HCT116 (cell line): Measurements from ENCODE around the gene CAMKMT. TPM values are rescaled to one million over a fixed set of nuclear protein-coding genes. Genes with fewer than 3 reads are reported as not detected.

Experiments used
- ATAC-seq: fragments of 200-7000 bp; cut with Tn5 transposase; 2 replicates; pipeline ENCODE4 v1.9.1; 2020; ENCODE audit warnings: mild to moderate bottlenecking, moderate library complexity
- BruUV-seq: library from RNA; stranded (reverse); fragments of 400-500 nt; replicated peaks from 2 replicates; lab custom pipeline; 2021; lab: Mats Ljungman, UMichigan
- CTCF ChIA-PET: fragments of 300-600 bp; sonication (Branson Sonifier 250); formaldehyde crosslinking; loops from one replicate; lab custom pipeline; 2021; ENCODE audit warnings: antibody characterized with exemption; lab: Charles Lee
- POLR2A ChIA-PET: fragments of 300-600, 350-600 bp; sonication (Branson Sonifier 250); formaldehyde crosslinking; loops from one replicate; lab custom pipeline; 2021; ENCODE audit warnings: antibody characterized with exemption; lab: Charles Lee
- RAD21 ChIA-PET, 2 experiments: fragments of 300-600 bp; sonication (Branson Sonifier 250); formaldehyde crosslinking; loops; one replicate each; lab custom pipeline; 2023; ENCODE audit warnings: low total read pairs in 2 of 2; ENCODE audit not compliant: uncharacterized antibody in 2 of 2, unreplicated experiment in 2 of 2, low non-redundant PET in 1 of 2; lab: Charles Lee
- DNase-seq: peaks from one replicate; pipeline ENCODE4 v3.0.0-alpha.2; 2010; ENCODE audit warnings: low read depth, low spot score
- H2AFZ ChIP-seq: fragments of 200-600 bp; shearing (Covaris generic), sonication (generic); 2 replicates; pipeline ENCODE4 v1.6.1; 2017; ENCODE audit warnings: low read depth, mixed run types, mixed read lengths, antibody characterized with exemption, low read length; ENCODE audit not compliant: poor library complexity, severe bottlenecking
- H3K27ac ChIP-seq: 2 replicates; pipeline ENCODE4 v1.5.1; 2012; ENCODE audit warnings: low read depth, low read length
- H3K27me3 ChIP-seq: fragments of 200-600 bp; sonication (generic); 2 replicates; pipeline ENCODE4 v1.6.1; 2016; ENCODE audit warnings: mixed run types, low read length, mixed read lengths; ENCODE audit not compliant: insufficient read depth
- H3K36me3 ChIP-seq, 2 experiments: fragments of 200-500 bp in 1 of 2; fragments of 200-600 bp in 1 of 2; sonication (Bioruptor generic) in 1 of 2; sonication (generic) in 1 of 2; 2 replicates each; pipeline versions ENCODE4 v1.5.1 to v1.6.1; 2014 to 2016; ENCODE audit warnings: low read length in 2 of 2, inconsistent platforms in 1 of 2, mixed read lengths in 1 of 2, mixed run types in 1 of 2; ENCODE audit not compliant: insufficient read depth in 2 of 2, control insufficient read depth in 1 of 2
- H3K4me1 ChIP-seq, 2 experiments: fragments of 200-600 bp in 1 of 2; sonication (generic) in 1 of 2; 2 replicates each; pipeline versions ENCODE4 v1.5.1 to v1.6.1; 2012 to 2017; ENCODE audit warnings: low read length in 2 of 2, inconsistent platforms in 1 of 2, mild to moderate bottlenecking in 1 of 2, mixed read lengths in 1 of 2, mixed run types in 1 of 2, moderate library complexity in 1 of 2; ENCODE audit not compliant: insufficient read depth in 2 of 2, control insufficient read depth in 1 of 2
- H3K4me2 ChIP-seq: fragments of 200-600 bp; sonication (generic); 2 replicates; pipeline ENCODE4 v1.6.1; 2017; ENCODE audit warnings: mixed run types, low read length, mixed read lengths
- H3K4me3 ChIP-seq, 2 experiments: fragments of 200-600 bp in 1 of 2; sonication (generic) in 1 of 2; replicated peaks in 1 of 2; 2 replicates each; pipeline ENCODE4 v1.5.1; 2011 to 2016; ENCODE audit warnings: low read length in 2 of 2, control low read depth in 1 of 2, low read depth in 1 of 2, mild to moderate bottlenecking in 1 of 2, mixed read lengths in 1 of 2, mixed run types in 1 of 2
- H3K79me2 ChIP-seq: fragments of 200-600 bp; sonication (generic); 2 replicates; pipeline ENCODE4 v1.6.1; 2017; ENCODE audit warnings: mild to moderate bottlenecking, mixed run types, low read length, moderate library complexity, mixed read lengths; ENCODE audit not compliant: insufficient read depth
- H3K9ac ChIP-seq: fragments of 200-600 bp; sonication (generic); 2 replicates; pipeline ENCODE4 v1.6.1; 2016; ENCODE audit warnings: low read length, mixed read lengths
- H3K9me2 ChIP-seq: fragments of 200-600 bp; sonication (generic), shearing (Covaris generic); 2 replicates; pipeline ENCODE4 v1.6.1; 2017; ENCODE audit warnings: mixed run types, mild to moderate bottlenecking, moderate library complexity; ENCODE audit not compliant: insufficient read depth
- H3K9me3 ChIP-seq, 2 experiments: fragments of 200-500 bp in 1 of 2; fragments of 200-600 bp in 1 of 2; sonication (Bioruptor generic) in 1 of 2; sonication (generic) in 1 of 2; 2 replicates each; pipeline ENCODE4 v1.6.1; 2014 to 2017; ENCODE audit warnings: low read length in 2 of 2, mixed read lengths in 2 of 2, inconsistent platforms in 1 of 2, low read depth in 1 of 2, mild to moderate bottlenecking in 1 of 2, mixed run types in 1 of 2, moderate library complexity in 1 of 2; ENCODE audit not compliant: control insufficient read depth in 1 of 2, insufficient read depth in 1 of 2
- H4K20me1 ChIP-seq: fragments of 200-600 bp; sonication (generic), shearing (Covaris generic); 2 replicates; pipeline ENCODE4 v1.6.1; 2017; ENCODE audit warnings: mixed run types, mild to moderate bottlenecking, moderate library complexity; ENCODE audit not compliant: insufficient read depth
- ATF3 ChIP-seq: IDR thresholded peaks from 2 replicates; pipeline ENCODE4 v1.6.1; 2012
- CTCF ChIP-seq, 3 experiments: fragments of 200-600 bp in 1 of 3; sonication (generic) in 1 of 3; IDR thresholded peaks in 2 of 3; conservative IDR thresholded peaks in 1 of 3; 2 replicates each; pipeline ENCODE4 v1.5.1; 2012 to 2017; ENCODE audit warnings: low read depth in 2 of 3, low read length in 2 of 3, antibody characterized with exemption in 1 of 3, borderline replicate concordance in 1 of 3, control low read depth in 1 of 3, mild to moderate bottlenecking in 1 of 3, mixed read lengths in 1 of 3, mixed run types in 1 of 3, moderate library complexity in 1 of 3; ENCODE audit not compliant: insufficient read depth in 1 of 3
- ELF1 ChIP-seq: IDR thresholded peaks from 2 replicates; pipeline ENCODE4 v1.6.1; 2012; ENCODE audit warnings: low read depth, borderline replicate concordance
- EZH2 ChIP-seq: fragments of 200-600 bp; sonication (generic); IDR thresholded peaks from 2 replicates; pipeline ENCODE4 v1.6.1; 2017; ENCODE audit warnings: antibody characterized with exemption, mixed run types
- EZH2phosphoT487 ChIP-seq: fragments of 200-600 bp; IDR thresholded peaks from 2 replicates; pipeline ENCODE4 v1.6.1; 2018; ENCODE audit warnings: antibody characterized with exemption, borderline replicate concordance
- FOSL1 ChIP-seq: IDR thresholded peaks from 2 replicates; pipeline ENCODE4 v1.6.1; 2012; ENCODE audit warnings: low read depth
- MAX ChIP-seq: IDR thresholded peaks from 2 replicates; pipeline ENCODE4 v1.6.1; 2012
- POLR2A ChIP-seq: IDR thresholded peaks from 2 replicates; pipeline ENCODE4 v1.7.0; 2011; ENCODE audit warnings: borderline replicate concordance; ENCODE audit not compliant: insufficient read depth, insufficient read length; ENCODE audit errors: extremely low read depth
- POLR2AphosphoS5 ChIP-seq: IDR thresholded peaks from 2 replicates; pipeline ENCODE4 v1.6.1; 2011; ENCODE audit warnings: mild to moderate bottlenecking, low read depth, low read length, moderate library complexity
- RAD21 ChIP-seq: IDR thresholded peaks from 2 replicates; pipeline ENCODE4 v1.6.1; 2012; ENCODE audit warnings: low read depth, mild to moderate bottlenecking
- REST ChIP-seq: IDR thresholded peaks from 2 replicates; pipeline ENCODE4 v1.6.1; 2012; ENCODE audit warnings: low read depth
- SP1 ChIP-seq: IDR thresholded peaks from 2 replicates; pipeline ENCODE4 v1.6.1; 2012; ENCODE audit warnings: low read depth
- SRF ChIP-seq: IDR thresholded peaks from 2 replicates; pipeline ENCODE4 v1.6.1; 2012; ENCODE audit warnings: low read depth
- TCF7L2 ChIP-seq: IDR thresholded peaks from 2 replicates; pipeline ENCODE4 v1.7.0; 2011; ENCODE audit warnings: borderline replicate concordance, inconsistent platforms; ENCODE audit not compliant: insufficient read depth, insufficient read length; ENCODE audit errors: extremely low read depth
- YY1 ChIP-seq: IDR thresholded peaks from 2 replicates; pipeline ENCODE4 v1.6.1; 2011; ENCODE audit warnings: low read length, low read depth, moderate library complexity, mild to moderate bottlenecking; ENCODE audit not compliant: insufficient replicate concordance; ENCODE audit errors: extremely low read depth
- ZBTB33 ChIP-seq: IDR thresholded peaks from 2 replicates; pipeline ENCODE4 v1.6.1; 2011; ENCODE audit warnings: mild to moderate bottlenecking, low read length, moderate library complexity; ENCODE audit not compliant: insufficient replicate concordance; ENCODE audit errors: extremely low read depth
- ZFX ChIP-seq: fragments of 450-650 bp; IDR thresholded peaks from 2 replicates; pipeline ENCODE4 v1.6.1; 2017
- ZNF274 ChIP-seq: fragments of 200-500 bp; sonication (Bioruptor generic); IDR thresholded peaks from 2 replicates; pipeline ENCODE4 v1.6.1; 2014; ENCODE audit warnings: mild to moderate bottlenecking, low read depth, low read length, inconsistent platforms
- intact Hi-C: fragments of 100-400 bp; cut with micrococcal nuclease; formaldehyde crosslinking; loops from 2 replicates; pipeline ENCODE4 v1.10.0; 2022
- total RNA-seq: library from RNA; stranded (reverse); gene quantifications from one replicate; pipeline ENCODE4 v1.2.1, GENCODE V29; 2021; ENCODE audit not compliant: unreplicated experiment

CAMKMT gene
- total RNA-seq, 1 experiment from 2014 or later, result 10.6 TPM

- no peak overlapping the region for H3K9ac ChIP-seq
- H3K27ac ChIP-seq, result no peak overlapping the region
- ChIA-PET CTCF (no interaction called here), RAD21 (no interaction called here), POLR2A (no interaction called here)
- H4K20me1 ChIP-seq, result no peaks in the 10 kb centered on the region
- H3K9me3 ChIP-seq, result no peaks in the 10 kb centered on the region
- ATAC-seq, result no peak
- H3K9me2 ChIP-seq, result no peaks in the 10 kb centered on the region
- H3K4me1 ChIP-seq, result no peaks in the 10 kb centered on the region
- intact Hi-C loops, result no loop called here
- no peaks in the 10 kb centered on the region for H3K27me3 ChIP-seq
- H3K79me2 ChIP-seq, result no peaks in the 10 kb centered on the region
- TF ChIP-seq SRF (no peak), POLR2AphosphoS5 (no peak), ZFX (no peak), MAX (no peak), ELF1 (no peak), ATF3 (no peak), TCF7L2 (no peak), CTCF (IDR thresholded peaks at IDR 0.05 in 2 of 3, conservative IDR thresholded peaks at IDR 0.05 in 1 of 3; ENCODE audit: borderline replicate concordance in 1 of 3, insufficient read depth in 1 of 3, low read depth in 2 of 3, low read length in 2 of 3) (no peak), ZNF274 (no peak), REST (no peak), SP1 (no peak), ZBTB33 (no peak), YY1 (no peak), EZH2phosphoT487 (no peak), POLR2A (no peak), FOSL1 (no peak), RAD21 (no peak), EZH2 (no peak)
- no TSS peak for BruUV-seq
- no peak overlapping the region for H3K4me3 ChIP-seq
- no peak overlapping the region for H2AFZ ChIP-seq
- no peaks in the 10 kb centered on the region for H3K36me3 ChIP-seq
- no peak overlapping the region for H3K4me2 ChIP-seq
- no peak for DNase-seq
These were observed 36.6 kb downstream of the CAMKMT start for GRCh38 chr2:44398243-44398897.
